Endothelial cell of umbilical vein (primary cell): ENCODE measurements around the gene HMGCL. TPM values are rescaled to one million over a fixed set of nuclear protein-coding genes. Genes with fewer than 3 reads are reported as not detected.

Experiments used
- Bru-seq: library from RNA; stranded (reverse); fragments of 400-500 nt; gene quantifications from one replicate; lab custom pipeline; 2021; lab: Mats Ljungman, UMichigan
- BruChase-seq, 2 experiments: library from RNA; stranded (reverse); fragments of 400-500 nt; gene quantifications; one replicate each; lab custom pipeline; 2021; lab: Mats Ljungman, UMichigan
- BruUV-seq: library from RNA; stranded (reverse); fragments of 400-500 nt; replicated peaks from 2 replicates; lab custom pipeline; 2021; lab: Mats Ljungman, UMichigan
- CTCF ChIA-PET: fragments of 300-600, 350-600 bp; sonication (Branson Sonifier 250); formaldehyde crosslinking; loops from one replicate; lab custom pipeline; 2021; ENCODE audit warnings: antibody characterized with exemption, inconsistent platforms; lab: Charles Lee
- POLR2A ChIA-PET: fragments of 300-600, 350-600 bp; sonication (Branson Sonifier 250); formaldehyde crosslinking; loops from one replicate; lab custom pipeline; 2021; ENCODE audit warnings: antibody characterized with exemption, inconsistent platforms; lab: Charles Lee
- DNase-seq: peaks from one replicate; pipeline ENCODE4 v3.0.0-alpha.2; 2011; ENCODE audit warnings: low read depth, low spot score
- FAIRE-seq: peaks from 2 replicates; lab custom pipeline; 2011; peaks lifted over from hg19 to GRCh38; lab: Jason Lieb, UNC
- H2AFZ ChIP-seq: 2 replicates; pipeline ENCODE4 v1.6.0; 2012; ENCODE audit warnings: low read depth, low read length, control low read depth, inconsistent platforms
- H3K27ac ChIP-seq: 2 replicates; pipeline ENCODE4 v1.5.1; 2011; ENCODE audit warnings: low read depth, mild to moderate bottlenecking, control low read depth, low read length, moderate library complexity; ENCODE audit not compliant: insufficient read depth
- H3K27me3 ChIP-seq, 2 experiments: 2 replicates each; pipeline versions ENCODE4 v1.6.0 to v1.6.1; 2011; ENCODE audit warnings: low read length in 2 of 2, mixed read lengths in 1 of 2; ENCODE audit not compliant: control insufficient read depth in 2 of 2, insufficient read depth in 2 of 2
- H3K36me3 ChIP-seq, 2 experiments: 2 replicates in 1 of 2; 3 replicates in 1 of 2; pipeline ENCODE4 v1.5.1; 2011; ENCODE audit warnings: low read length in 2 of 2, mild to moderate bottlenecking in 1 of 2, moderate library complexity in 1 of 2; ENCODE audit not compliant: control insufficient read depth in 2 of 2, insufficient read depth in 2 of 2; ENCODE audit errors: extremely low read depth in 1 of 2
- H3K4me1 ChIP-seq: 3 replicates; pipeline ENCODE4 v1.5.1; 2011; ENCODE audit warnings: mild to moderate bottlenecking, low read length; ENCODE audit not compliant: control insufficient read depth, insufficient read depth; ENCODE audit errors: extremely low read depth
- H3K4me2 ChIP-seq: 2 replicates; pipeline ENCODE4 v1.6.1; 2011; ENCODE audit warnings: low read length, control low read depth, mixed read lengths; ENCODE audit not compliant: insufficient read depth
- H3K4me3 ChIP-seq, 3 experiments: fragments of 200-600 bp in 1 of 3; sonication (generic), shearing (Covaris generic) in 1 of 3; replicated peaks in 1 of 3; 2 replicates each; pipeline ENCODE4 v1.5.1; 2011 to 2016; ENCODE audit warnings: control low read depth in 3 of 3, low read length in 3 of 3, mild to moderate bottlenecking in 2 of 3, inconsistent platforms in 1 of 3, low read depth in 1 of 3, moderate library complexity in 1 of 3; ENCODE audit not compliant: insufficient read depth in 1 of 3
- H3K79me2 ChIP-seq: 2 replicates; pipeline ENCODE4 v1.6.0; 2012; ENCODE audit warnings: low read length, inconsistent platforms; ENCODE audit not compliant: control insufficient read depth, insufficient read depth
- H3K9ac ChIP-seq: replicated peaks from 2 replicates; pipeline ENCODE3; 2011; ENCODE audit warnings: low read length, control low read depth; ENCODE audit not compliant: insufficient read depth; ENCODE audit errors: extremely low read depth
- H3K9me1 ChIP-seq: replicated peaks from 3 replicates; pipeline ENCODE4 v1.6.0; 2011; ENCODE audit warnings: mild to moderate bottlenecking, low read length; ENCODE audit not compliant: control insufficient read depth, insufficient read depth; ENCODE audit errors: extremely low read depth
- H3K9me3 ChIP-seq: replicated peaks from 2 replicates; pipeline ENCODE4 v1.5.1; 2012; ENCODE audit warnings: low read length, inconsistent platforms; ENCODE audit not compliant: control insufficient read depth, insufficient read depth
- H4K20me1 ChIP-seq: replicated peaks from 2 replicates; pipeline ENCODE3; 2011; ENCODE audit warnings: mild to moderate bottlenecking, low read length; ENCODE audit not compliant: control insufficient read depth, insufficient read depth; ENCODE audit errors: extremely low read depth
- CTCF ChIP-seq, 2 donors: IDR thresholded peaks; 1 replicate in 1 of 2; 2 replicates in 1 of 2; pipeline ENCODE4 v1.5.1; 2011; ENCODE audit warnings: low read length in 2 of 2, mild to moderate bottlenecking in 2 of 2, moderate library complexity in 2 of 2, control low read depth in 1 of 2, inconsistent platforms in 1 of 2, low read depth in 1 of 2; ENCODE audit not compliant: insufficient read depth in 1 of 2; ENCODE audit errors: extremely low read depth in 1 of 2
- MAX ChIP-seq: IDR thresholded peaks from 2 replicates; pipeline ENCODE4 v1.6.1; 2011; ENCODE audit not compliant: insufficient read depth, insufficient read length
- MYC ChIP-seq: IDR thresholded peaks from one replicate; pipeline ENCODE4 v1.6.1; 2011; ENCODE audit warnings: mild to moderate bottlenecking, low read depth, low read length
- POLR2A ChIP-seq: IDR thresholded peaks from 2 replicates; pipeline ENCODE4 v1.6.1; 2012; ENCODE audit warnings: low read depth, mild to moderate bottlenecking, control low read depth, low read length
- POLR2AphosphoS5 ChIP-seq: IDR thresholded peaks from 2 replicates; pipeline ENCODE4 v1.6.1; 2012; ENCODE audit warnings: low read depth, mild to moderate bottlenecking, control low read depth, low read length, moderate library complexity; ENCODE audit not compliant: insufficient read depth
- dilution Hi-C: fragments of 300-500 bp; cut with MboI; formaldehyde crosslinking; loops from one replicate; pipeline ENCODE4 v1.15.0; 2019; ENCODE audit warnings: low sequenced_read_pairs; ENCODE audit not compliant: extremely low pct_ligation_motif_present
- intact Hi-C: fragments of 100-400 bp; cut with micrococcal nuclease; formaldehyde crosslinking; loops from one replicate; pipeline ENCODE4 v1.10.0; 2022
- long read RNA-seq: library from polyadenylated mRNA; stranded (forward); transcript quantifications from one replicate; pipeline ENCODE4 v2.0.0, GENCODE V29; 2021
- polyA minus RNA-seq, 3 experiments: library from RNA; depleted of rRNA, polyadenylated mRNA; stranded (reverse); fragments of >200 nt; gene quantifications; 1 replicate in 1 of 3; 2 replicates in 2 of 3; pipeline ENCODE4 v1.2.3, GENCODE V29; 2011
- polyA plus RNA-seq, 4 experiments: library from polyadenylated mRNA; depleted of rRNA in 3 of 4; stranded (reverse) in 3 of 4; unstranded in 1 of 4; fragments of >200 nt; gene quantifications; 2 replicates each; pipeline versions ENCODE4 v1.2.1 to v1.2.3, GENCODE V29; 2011 to 2012; ENCODE audit warnings: missing spikeins in 1 of 4
- total RNA-seq: library from RNA; stranded (reverse); gene quantifications from 2 replicates; pipeline ENCODE4 v1.2.3, GENCODE V29; 2021

HMGCL gene
- total RNA-seq = 23.9 and 24.2 TPM in 2 replicates
- polyA plus RNA-seq = 26.2 and 30.0 TPM in 2 replicates
- 28.2 and 29.6 TPM in 2 replicates for polyA plus RNA-seq (2011; cell fraction: cytosol; rRNA removed)
- 19.8 and 21.3 TPM in 2 replicates for polyA plus RNA-seq (2011; cell fraction: nucleus; rRNA removed)
- polyA plus RNA-seq (2012) = 19.1 and 26.7 TPM in 2 replicates
- polyA minus RNA-seq = 17.6 and 18.8 TPM in 2 replicates
- polyA minus RNA-seq (2011; cell fraction: cytosol; rRNA and poly(A)+ RNA removed) = 6.2 TPM
- 8.5 and 10.6 TPM in 2 replicates for polyA minus RNA-seq (2011; cell fraction: nucleus; rRNA and poly(A)+ RNA removed)
- Bru-seq, nascent RNA = percentile 56 among the genes with signal in this experiment
- BruChase-seq, experiment 1, labeled RNA remaining after a 6-hour chase = percentile 58 among the genes with signal in this experiment
- BruChase-seq, experiment 2, labeled RNA remaining after a 2-hour chase = percentile 50 among the genes with signal in this experiment
- long read RNA-seq, transcript HMGCL-203 (9 exons, 1,600 nt) = major isoform, 61 of 82 reads
- long read RNA-seq, transcript HMGCL-204 (7 exons, 1,354 nt) = minor isoform, 5 of 82 reads
- long read RNA-seq, partial matches to known transcripts = 4 of 82 reads
- long read RNA-seq, other reads (novel, unspliced or antisense) = 9 of 82 reads

DNA sequence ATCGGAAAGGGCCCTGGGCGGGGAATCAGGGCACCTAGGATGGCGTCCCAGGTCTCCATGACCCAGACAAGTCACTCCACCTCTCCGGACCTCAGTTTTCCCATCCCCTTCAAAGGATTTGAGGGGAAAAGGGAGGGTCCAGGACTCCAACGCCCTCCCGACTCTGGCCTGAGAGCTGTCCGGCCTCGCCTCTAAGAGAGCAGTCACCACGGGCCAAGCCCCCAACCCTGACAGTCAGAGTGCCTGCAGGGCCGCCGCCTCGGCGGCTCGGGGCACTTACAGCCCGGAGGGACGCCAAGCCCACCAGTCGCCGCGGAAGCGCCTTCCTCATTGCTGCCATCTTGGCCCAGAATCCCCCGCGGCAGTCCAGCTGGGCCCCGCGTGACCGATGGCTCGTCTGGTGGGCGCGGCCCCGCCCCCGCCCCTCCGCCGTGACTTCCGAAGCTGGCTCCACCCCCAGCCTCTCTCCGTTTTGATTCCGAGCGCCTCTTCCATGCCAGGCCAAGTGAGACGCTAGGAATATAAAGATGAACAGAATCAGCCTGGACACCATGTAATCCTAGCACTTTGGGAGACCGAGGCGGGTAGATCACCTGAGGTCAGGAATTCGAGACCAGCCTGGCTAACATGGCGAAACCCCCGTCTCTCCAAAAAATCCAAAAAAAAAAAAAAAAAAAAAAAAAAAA lies at the start of gene HMGCL:
HMGCL (minus strand) TSS at position 354 of the 686 bp plus-strand sequence; CDS start at position 340, 14 bp downstream.
- peak within 1 kb of the TSS; percentile 91 to 99 (median 99) for H3K4me3 ChIP-seq
- TF ChIP-seq CTCF (IDR thresholded peaks at IDR 0.05; ENCODE audit: extremely low read depth in 1 of 2, insufficient read depth in 1 of 2, low read depth in 1 of 2, low read length in 2 of 2) (no peak), MYC (peak; percentile 63), POLR2AphosphoS5 (peak; percentile 98), MAX (peak; percentile 63), POLR2A (peak; percentile 95)
- peak; percentile 86 for FAIRE-seq
- H4K20me1 ChIP-seq = no peaks in the 10 kb centered on the region
- dilution Hi-C loops (no loop called here), intact Hi-C loops (loop anchor here (1.0 to 5.0 kb wide), 3 partner anchors 16 to 132 kb away; partner anchors contain the start of genes FUCA1 and PNRC2)
- peak within 1 kb of the TSS; percentile 96 for H3K9ac ChIP-seq
- no peaks in the 10 kb centered on the region for H3K9me1 ChIP-seq
- H3K9me3 ChIP-seq = no peaks in the 10 kb centered on the region
- H3K27ac ChIP-seq = peak within 1 kb of the TSS; percentile 76
- peak; percentile 91 for DNase-seq
- peak within 1 kb of the TSS; percentile 99 for H3K4me2 ChIP-seq
- POLR2A ChIA-PET = interaction anchor here (0.6 to 1.4 kb wide), 6 partner anchors 9 to 1245 kb away, joined by 3 to 6 read pairs (median 4); partner anchors contain the start of gene GALE
- peak within 1 kb of the TSS; percentile 81 for H2AFZ ChIP-seq
- H3K27me3 ChIP-seq = no peaks in the 10 kb centered on the region
- peaks cover 6% of the 10 kb centered on the region for H3K79me2 ChIP-seq
- H3K4me1 ChIP-seq = peaks cover 9% of the 10 kb centered on the region
- no TSS peak for BruUV-seq
- no peaks in the 10 kb centered on the region for H3K36me3 ChIP-seq
- CTCF ChIA-PET = interaction anchor here (0.7 to 1.7 kb wide), 11 partner anchors 12 to 127 kb away, joined by 3 to 11 read pairs (median 4); partner anchors contain the start of genes GALE, LYPLA2 and PITHD1
